ENCODE data around the gene P2RX6.

- no peak for TF ChIP-seq CTCF (conservative IDR thresholded peaks at IDR 0.05 in 1 of 2, IDR thresholded peaks at IDR 0.05 in 1 of 2; ENCODE audit: extremely low read depth in 1 of 2, insufficient read depth in 1 of 2, low read depth in 1 of 2, low read length in 2 of 2)
- TF ChIP-seq EZH2 (IDR thresholded peaks at IDR 0.05; ENCODE audit: borderline replicate concordance, low read length): no peak
Measured at GRCh38 chr22:21034989-21035388, 20.0 kb downstream of the P2RX6 start.

All from mammary epithelial cell (primary cell).